ENCODE results near the gene MPND.

MPND gene

GRCh38 chr19:4365791-4366665, 22.7 kb downstream of the MPND start:
- DNase-seq (ENCODE audit: low read depth in 2 of 2) = no peak

DNA sequence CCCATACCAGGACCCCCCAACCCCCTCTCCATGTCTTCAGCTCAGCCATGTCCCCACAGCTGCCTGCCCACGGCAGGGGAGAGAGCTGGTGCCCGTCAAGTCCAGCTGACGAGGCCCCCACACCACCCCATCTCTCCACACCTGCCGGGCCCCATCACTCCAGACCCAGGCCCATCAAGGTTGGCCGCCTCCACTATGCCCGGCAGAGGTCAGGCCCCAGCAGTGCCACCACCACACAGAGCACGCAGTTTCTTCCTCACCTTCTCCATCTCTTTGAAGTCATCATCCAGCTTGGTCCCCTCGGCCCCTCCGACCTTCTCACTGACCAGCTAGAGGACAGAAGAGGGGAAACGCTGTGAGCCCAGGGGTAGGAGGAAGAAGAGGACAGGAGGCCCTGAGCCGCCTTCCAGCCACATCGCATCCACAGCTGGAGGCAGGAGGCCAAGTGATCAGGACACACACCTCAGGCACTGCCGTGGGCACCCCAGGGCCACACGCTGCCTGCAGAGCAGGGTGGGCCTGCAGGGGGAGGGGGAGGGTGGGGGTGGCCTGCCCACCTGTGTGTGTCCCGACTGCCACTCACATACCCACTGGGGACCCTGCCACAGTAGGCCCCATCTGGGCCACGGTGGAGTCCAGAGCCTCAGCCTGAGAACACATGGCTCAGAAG, 23.4 kb downstream of the MPND start:
- DNase-seq (ENCODE audit: low read depth in 2 of 2) = no peak

GRCh38 chr19:4367336-4367723, 24.0 kb downstream of the MPND start:
- DNase-seq (ENCODE audit: low read depth in 2 of 2) = no peak

DNA sequence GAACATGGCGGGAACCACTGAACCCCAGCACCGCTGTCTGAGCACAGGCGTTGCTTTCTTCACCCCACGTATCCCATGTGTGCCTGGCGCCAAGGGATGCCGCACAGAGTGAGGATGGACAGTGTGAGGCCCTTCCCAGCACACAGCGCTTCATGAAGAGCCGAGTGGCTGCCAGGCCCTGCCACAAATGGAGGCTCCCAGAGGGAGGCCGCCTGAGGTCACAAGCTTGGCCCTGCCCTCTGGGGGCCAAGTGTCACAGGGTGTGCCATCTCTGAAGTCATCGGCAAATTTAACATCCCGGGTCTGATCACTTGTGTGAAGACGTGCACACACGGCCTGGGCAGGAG, 24.4 kb downstream of the MPND start:
- DNase-seq (ENCODE audit: low read depth in 2 of 2) = no peak

DNA sequence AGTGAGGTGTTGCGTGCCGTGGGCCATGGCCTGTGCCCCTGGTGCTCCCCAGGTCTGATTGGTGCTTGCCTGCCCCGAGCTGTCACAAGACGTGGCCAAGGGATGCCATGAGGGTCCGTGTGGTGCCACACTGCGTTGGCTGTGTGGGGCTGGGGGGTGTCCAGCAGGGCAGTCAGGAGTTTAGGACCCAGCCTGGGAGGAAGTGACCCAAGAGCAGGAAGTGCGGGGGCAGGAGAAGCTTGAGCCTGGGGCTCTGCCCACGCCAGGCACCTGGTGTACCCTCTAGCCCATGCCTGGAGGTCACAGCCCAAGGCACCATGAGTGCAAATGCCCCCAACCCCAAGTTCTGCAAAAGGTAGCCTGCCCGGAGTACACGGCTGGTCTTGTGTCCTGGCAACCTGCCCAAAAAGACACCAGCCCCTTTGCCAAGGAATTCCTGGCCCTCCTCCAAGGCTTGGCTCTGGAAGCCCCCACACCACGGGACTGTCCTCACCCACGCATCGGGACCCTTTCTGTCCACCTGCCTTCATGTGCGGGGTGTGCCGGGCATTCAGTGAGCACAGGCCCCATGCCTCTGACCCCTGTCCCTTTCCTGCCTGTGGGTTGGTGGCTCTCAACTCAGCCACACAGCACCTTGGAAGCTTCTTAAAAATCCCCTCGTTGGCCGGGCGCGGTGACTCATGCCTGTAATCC, 24.9 kb downstream of the MPND start:
- DNase-seq (ENCODE audit: low read depth in 2 of 2) = no peak

GRCh38 chr19:4369109-4369887, 25.9 kb downstream of the MPND start:
- peak; percentile 15 to 45 for DNase-seq (ENCODE audit: low read depth in 2 of 2)

- DNase-seq (ENCODE audit: low read depth in 2 of 2) = peak; percentile 44 to 59
Measured at GRCh38 chr19:4369888-4370260, 26.5 kb downstream of the MPND start.

DNA sequence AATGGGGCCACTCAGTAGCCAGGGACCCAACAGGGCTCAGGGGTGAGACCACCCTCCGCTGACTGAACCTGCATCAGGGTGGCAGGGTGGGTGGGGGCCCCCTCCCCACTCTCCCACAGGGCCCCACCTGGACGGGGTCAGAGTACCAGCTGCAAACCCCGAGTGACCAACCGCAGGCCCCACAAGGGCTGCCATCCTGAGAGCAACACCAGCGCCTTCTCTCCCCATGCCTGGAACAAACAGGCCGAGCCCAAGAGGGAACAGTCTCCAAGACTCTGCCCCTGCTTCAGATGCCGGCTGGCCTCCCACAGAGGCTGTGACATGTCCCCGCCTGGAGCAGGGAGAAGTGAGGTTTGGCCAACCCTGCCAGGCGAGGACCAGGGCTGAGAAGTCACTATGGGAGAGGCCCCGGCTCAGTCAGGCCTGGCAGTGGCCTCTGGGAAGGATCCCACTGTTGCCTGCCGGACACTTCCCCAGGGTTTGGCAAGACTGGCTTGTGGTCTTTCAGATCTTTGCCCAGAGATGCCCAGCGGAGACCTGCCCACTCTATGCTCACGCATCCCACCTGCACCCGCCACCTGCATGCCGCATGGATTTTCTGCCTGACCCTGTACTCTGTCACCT, 27.2 kb downstream of the MPND start:
- DNase-seq (ENCODE audit: low read depth in 2 of 2) = no peak

DNA sequence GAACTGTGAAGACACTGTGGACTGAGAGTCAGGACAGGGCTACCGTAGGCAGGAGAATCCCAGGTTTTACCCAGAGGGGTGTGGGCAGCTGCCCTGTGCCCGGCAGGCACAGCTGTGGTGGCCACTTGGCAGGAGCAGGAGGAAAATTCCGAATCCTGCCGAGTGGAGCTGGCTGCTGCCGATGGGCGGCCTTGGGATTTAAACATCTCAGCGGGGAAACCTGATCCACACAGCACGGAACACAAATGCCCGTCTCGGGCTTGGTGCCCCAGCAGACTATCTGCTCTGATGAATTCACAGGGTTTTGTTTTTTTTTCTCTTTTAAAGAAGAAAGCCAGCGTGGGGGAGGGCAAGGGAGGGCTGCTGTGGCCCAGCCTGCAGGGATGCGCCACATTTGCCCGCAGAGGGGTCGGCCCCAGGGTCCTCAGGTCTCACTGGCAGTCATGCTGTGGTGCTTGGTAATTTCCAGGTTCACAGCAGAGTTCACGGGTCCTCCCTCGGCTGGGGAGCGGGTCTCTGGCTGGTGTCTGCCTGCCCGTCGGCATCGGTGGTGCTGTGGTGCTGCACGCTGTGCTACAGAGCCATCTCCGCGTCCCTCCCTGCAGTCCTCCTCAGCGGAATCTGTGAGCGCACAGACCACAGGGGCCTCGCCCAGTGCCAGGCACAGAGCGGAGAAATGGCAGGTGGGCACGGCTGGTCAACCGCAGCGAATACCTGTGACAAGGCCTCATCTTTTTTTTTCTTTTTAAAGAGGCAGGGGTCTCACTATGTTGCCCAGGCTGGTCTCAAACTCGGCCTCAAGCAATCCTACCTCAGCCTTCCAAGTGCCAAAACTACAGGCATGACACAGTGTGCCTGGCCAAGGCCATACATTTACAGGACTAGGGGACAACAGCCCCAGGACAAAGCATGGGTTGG, 28.1 kb downstream of the MPND start:
- no peak for DNase-seq (ENCODE audit: low read depth in 2 of 2)

DNA sequence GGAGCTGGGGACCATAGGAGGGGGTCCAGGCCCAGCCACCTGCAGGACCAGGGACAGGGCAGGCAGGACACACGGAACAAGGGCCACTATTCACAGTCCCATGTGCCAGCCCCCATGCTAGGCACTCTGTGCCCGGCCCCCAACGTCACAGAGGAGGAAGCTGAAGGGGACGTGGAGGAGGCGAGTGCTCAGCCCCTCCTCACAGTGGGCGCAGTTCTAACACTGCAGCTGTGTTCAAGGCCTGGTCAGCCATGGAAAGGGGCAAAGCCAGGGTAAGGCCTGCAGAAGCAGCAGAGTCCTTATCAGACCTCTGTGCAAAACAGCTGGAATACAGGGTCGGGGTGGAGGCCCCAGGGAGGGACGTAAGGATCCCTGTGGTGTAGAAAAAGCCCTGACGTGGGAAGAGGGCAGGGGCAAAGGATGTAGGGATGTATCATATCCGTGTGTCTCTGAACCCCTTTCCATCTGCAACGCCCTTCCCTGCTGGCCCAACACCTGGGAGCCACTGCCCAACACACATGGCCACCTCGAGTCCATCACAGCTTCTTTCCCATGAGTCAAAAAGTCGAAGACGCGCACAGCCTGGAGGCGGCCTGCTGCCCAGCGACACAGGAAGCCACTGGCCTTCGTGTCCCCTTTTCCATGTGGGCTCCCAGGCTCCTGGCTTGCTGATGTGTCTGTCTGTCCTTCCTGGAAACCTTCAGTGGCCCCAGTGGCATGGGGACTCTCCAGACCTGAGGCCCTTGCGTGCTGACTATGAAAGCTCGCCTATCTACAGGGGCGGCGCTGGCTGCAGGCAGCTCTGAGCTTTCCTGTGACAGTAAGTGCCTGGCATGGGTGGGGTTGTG, 29.0 kb downstream of the MPND start:
- DNase-seq (ENCODE audit: low read depth in 2 of 2) = no peak

- DNase-seq (ENCODE audit: low read depth in 2 of 2) = no peak
Measured at GRCh38 chr19:4373013-4373367, 29.6 kb downstream of the MPND start.

GRCh38 chr19:4373601-4374497, 30.5 kb downstream of the MPND start:
- DNase-seq (ENCODE audit: low read depth in 2 of 2) = no peak

GRCh38 chr19:4374498-4375163, 31.3 kb downstream of the MPND start:
- no peak for DNase-seq (ENCODE audit: low read depth in 2 of 2)

- no peak for DNase-seq (ENCODE audit: low read depth in 2 of 2)
Measured at GRCh38 chr19:4375164-4376027, 32.0 kb downstream of the MPND start.

GRCh38 chr19:4376028-4376670, 32.8 kb downstream of the MPND start:
- no peak for DNase-seq (ENCODE audit: low read depth in 2 of 2)

GRCh38 chr19:4376671-4376990, 33.3 kb downstream of the MPND start:
- DNase-seq (ENCODE audit: low read depth in 2 of 2) = no peak
